Activated CD8-positive, alpha-beta T cell treated with anti-CD3 and anti-CD28 coated beads for 36 hours (primary cell): ENCODE results near the gene CELA3B. TPM values are rescaled to one million over a fixed set of nuclear protein-coding genes. Genes with fewer than 3 reads are reported as not detected.
"Not testable (repeated sequence)": the region's sequence is repeated elsewhere in the genome, so short reads cannot be mapped to it uniquely, and the experiment has no call there.

Source experiments
- ATAC-seq: fragments of 200-7000 bp; cut with Tn5 transposase; one replicate; pipeline ENCODE4 v1.10.0; 2021; ENCODE audit warnings: mild to moderate bottlenecking, moderate library complexity
- CTCF ChIA-PET: fragments of 350-600 bp; sonication (Branson Sonifier 250); formaldehyde crosslinking; loops from one replicate; lab custom pipeline; 2021; ENCODE audit warnings: antibody characterized with exemption; lab: Charles Lee
- POLR2A ChIA-PET: fragments of 350-600 bp; sonication (Branson Sonifier 250); formaldehyde crosslinking; loops from one replicate; lab custom pipeline; 2021; ENCODE audit warnings: antibody characterized with exemption; lab: Charles Lee
- DNase-seq: peaks from one replicate; pipeline ENCODE4 v3.0.0-alpha.2; 2020
- H3K27ac Mint-ChIP-seq: one replicate; pipeline ENCODE4 v1.8.0; 2021; ENCODE audit warnings: mild to moderate bottlenecking, mixed read lengths
- H3K27me3 Mint-ChIP-seq: one replicate; pipeline ENCODE4 v1.8.0; 2021; ENCODE audit warnings: mixed read lengths
- H3K36me3 Mint-ChIP-seq: one replicate; pipeline ENCODE4 v1.8.0; 2021; ENCODE audit warnings: low read depth, mixed read lengths
- H3K4me1 Mint-ChIP-seq: one replicate; pipeline ENCODE4 v1.8.0; 2021; ENCODE audit warnings: low read depth, mixed read lengths
- H3K4me3 Mint-ChIP-seq: one replicate; pipeline ENCODE4 v1.8.0; 2021; ENCODE audit warnings: mild to moderate bottlenecking, moderate library complexity, mixed read lengths
- H3K9me3 Mint-ChIP-seq: one replicate; pipeline ENCODE4 v1.8.0; 2021; ENCODE audit warnings: mixed read lengths
- CTCF ChIP-seq: fragments of 200-600 bp; IDR thresholded peaks from one replicate; pipeline ENCODE4 v1.8.0; 2022; ENCODE audit warnings: antibody characterized with exemption, mild to moderate bottlenecking
- intact Hi-C: fragments of 100-400 bp; cut with micrococcal nuclease; formaldehyde crosslinking; loops from one replicate; pipeline ENCODE4 v1.10.0; 2022
- total RNA-seq, 2 experiments: library from RNA; stranded (reverse); gene quantifications; one replicate each; pipeline ENCODE4 v1.2.3, GENCODE V29; 2021

The CELA3B gene, protein sequence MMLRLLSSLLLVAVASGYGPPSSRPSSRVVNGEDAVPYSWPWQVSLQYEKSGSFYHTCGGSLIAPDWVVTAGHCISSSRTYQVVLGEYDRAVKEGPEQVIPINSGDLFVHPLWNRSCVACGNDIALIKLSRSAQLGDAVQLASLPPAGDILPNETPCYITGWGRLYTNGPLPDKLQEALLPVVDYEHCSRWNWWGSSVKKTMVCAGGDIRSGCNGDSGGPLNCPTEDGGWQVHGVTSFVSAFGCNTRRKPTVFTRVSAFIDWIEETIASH
- not detected for total RNA-seq

GRCh38 chr1:21976703-21977239 is at the start of gene CELA3B:
Gene CELA3B (plus strand): TSS chr1:21977022. CDS start chr1:21977040, 18 bp downstream.
- H3K4me1 Mint-ChIP-seq, POLR2A ChIA-PET, intact Hi-C loops, H3K27me3 Mint-ChIP-seq, CTCF ChIA-PET, ATAC-seq, H3K36me3 Mint-ChIP-seq, H3K9me3 Mint-ChIP-seq, H3K4me3 Mint-ChIP-seq, H3K27ac Mint-ChIP-seq, DNase-seq: not testable (repeated sequence)

- H3K4me3 Mint-ChIP-seq, result no peak overlapping the region
- intact Hi-C loops, result no loop called here
- CTCF ChIA-PET, result no interaction called here
- H3K36me3 Mint-ChIP-seq, result no peaks in the 10 kb centered on the region
- no peaks in the 10 kb centered on the region for H3K27me3 Mint-ChIP-seq
- DNase-seq (no peak), ATAC-seq (no peak)
- H3K9me3 Mint-ChIP-seq, result no peaks in the 10 kb centered on the region
- POLR2A ChIA-PET, result no interaction called here
- TF ChIP-seq CTCF, result no peak
- H3K27ac Mint-ChIP-seq, result no peak overlapping the region
- H3K4me1 Mint-ChIP-seq, result peaks cover 5% of the 10 kb centered on the region
These were observed 49.1 kb upstream of the CELA3B start for GRCh38 chr1:21927533-21928237.

GRCh38 chr1:21930080-21930571 is 46.7 kb upstream of the CELA3B start:
- H3K27ac Mint-ChIP-seq, result peak overlapping the region; percentile 43
- H3K4me3 Mint-ChIP-seq, result no peak overlapping the region
- no peak for ATAC-seq
- intact Hi-C loops, result no loop called here
- H3K9me3 Mint-ChIP-seq, result no peaks in the 10 kb centered on the region
- CTCF ChIA-PET, result no interaction called here
- peaks cover 13% of the 10 kb centered on the region for H3K4me1 Mint-ChIP-seq
- TF ChIP-seq CTCF, result no peak
- H3K36me3 Mint-ChIP-seq, result no peaks in the 10 kb centered on the region
- DNase-seq, result no peak
- POLR2A ChIA-PET, result interaction anchor here (0.7 to 1.2 kb wide), 3 partner anchors 17 to 313 kb away, joined by 3 read pairs; no protein-coding TSS in a partner anchor
- peaks cover 5% of the 10 kb centered on the region for H3K27me3 Mint-ChIP-seq

DNA sequence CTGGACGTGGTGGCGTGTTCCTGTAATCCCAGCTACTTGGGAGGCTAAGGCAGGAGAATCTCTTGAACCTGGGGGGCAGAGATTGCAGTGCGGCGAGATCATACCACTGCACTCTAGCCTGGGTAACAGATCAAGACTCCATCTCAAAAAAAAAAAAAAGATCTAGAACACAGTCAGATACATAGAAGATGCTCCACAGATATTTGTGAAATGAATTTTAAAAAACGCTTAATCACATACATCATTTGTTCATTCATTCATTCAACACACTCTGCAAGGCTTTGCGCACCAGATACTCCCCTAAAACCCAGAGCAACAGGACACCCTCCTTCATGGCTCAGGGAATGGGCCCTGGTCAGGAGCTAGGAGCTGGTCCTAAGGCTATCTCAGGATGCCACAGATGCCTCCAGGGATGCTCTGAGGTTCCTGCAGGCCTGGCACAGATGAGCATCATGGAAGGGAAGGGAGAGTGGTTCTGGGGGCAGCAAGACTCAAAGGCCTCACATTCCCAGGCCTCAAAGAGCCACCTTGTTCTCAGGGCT is 46.1 kb upstream of the CELA3B start:
- H3K27ac Mint-ChIP-seq, result no peak overlapping the region
- no peak for DNase-seq
- H3K27me3 Mint-ChIP-seq, result peaks cover 5% of the 10 kb centered on the region
- H3K36me3 Mint-ChIP-seq, result no peaks in the 10 kb centered on the region
- peaks cover 16% of the 10 kb centered on the region for H3K4me1 Mint-ChIP-seq
- POLR2A ChIA-PET, result interaction anchor here (0.7 kb wide), 2 partner anchors 154 to 312 kb away, joined by 3 read pairs; no protein-coding TSS in a partner anchor
- CTCF ChIA-PET, result no interaction called here
- no peak overlapping the region for H3K4me3 Mint-ChIP-seq
- no peak for TF ChIP-seq CTCF
- intact Hi-C loops, result no loop called here
- no peak for ATAC-seq
- H3K9me3 Mint-ChIP-seq, result no peaks in the 10 kb centered on the region

GRCh38 chr1:21931171-21932093 is 45.4 kb upstream of the CELA3B start:
- H3K4me3 Mint-ChIP-seq, result no peak overlapping the region
- intact Hi-C loops, result no loop called here
- DNase-seq, result no peak
- peaks cover 6% of the 10 kb centered on the region for H3K27me3 Mint-ChIP-seq
- CTCF ChIA-PET, result no interaction called here
- H3K27ac Mint-ChIP-seq, result no peak overlapping the region
- POLR2A ChIA-PET, result no interaction called here
- peaks cover 20% of the 10 kb centered on the region for H3K4me1 Mint-ChIP-seq
- ATAC-seq, result no peak
- no peak for TF ChIP-seq CTCF
- H3K36me3 Mint-ChIP-seq, result no peaks in the 10 kb centered on the region
- no peaks in the 10 kb centered on the region for H3K9me3 Mint-ChIP-seq
